Measurements from ENCODE around the gene ESPL1. TPM values are rescaled to one million over a fixed set of nuclear protein-coding genes. Genes with fewer than 3 reads are reported as not detected.

ESPL1 gene
- total and polyA plus RNA-seq, 2 of the 8 experiments (the other 6 are each of a cell fraction or from before 2014, with no cell fraction given), result 31.8 to 52.7 TPM

DNA sequence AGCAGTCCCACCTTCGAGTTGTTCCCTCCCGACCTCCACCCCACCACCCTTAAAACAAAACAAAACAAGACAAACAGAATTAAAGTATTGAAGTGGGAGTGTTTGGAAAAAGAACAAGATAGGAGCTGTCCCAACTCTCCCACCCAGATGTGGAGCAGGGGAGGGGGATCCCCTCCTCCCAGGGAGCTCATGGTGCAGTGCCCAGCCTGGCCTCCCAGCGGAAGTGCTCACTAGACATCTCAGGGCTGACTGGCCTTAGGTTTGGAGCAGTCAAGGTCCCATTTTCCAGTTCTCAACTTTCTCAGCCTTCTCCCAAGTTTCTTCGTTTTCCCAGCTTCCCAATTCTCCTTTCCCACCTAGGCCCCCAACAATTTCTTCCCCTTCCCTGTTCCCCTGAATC, 65.2 kb downstream of the ESPL1 start:
- H3K27ac ChIP-seq (ENCODE audit: low read depth, low read length), result no peak overlapping the region
- H2BK12ac ChIP-seq (ENCODE audit: low read depth, low read length), result no peak overlapping the region
- H2BK5ac ChIP-seq (ENCODE audit: low read depth, low read length), result no peak overlapping the region
- H2BK120ac ChIP-seq (replicated peaks; ENCODE audit: low read depth, low read length), result no peak overlapping the region
- H2BK20ac ChIP-seq (ENCODE audit: low read length), result no peak overlapping the region
- no peak overlapping the region for H3K56ac ChIP-seq (replicated peaks; ENCODE audit: insufficient read length, low read depth, low read length)
- no peaks in the 10 kb centered on the region for H3K9me3 ChIP-seq (ENCODE audit: insufficient read depth in 2 of 2, low read depth in 1 of 2, low read length in 1 of 2)
- TF ChIP-seq MAX (IDR thresholded peaks at IDR 0.05) (no peak), GTF2F1 (IDR thresholded peaks at IDR 0.05; ENCODE audit: borderline replicate concordance, low read depth, low read length) (no peak), TEAD4 (IDR thresholded peaks at IDR 0.05; ENCODE audit: low read depth, low read length) (no peak), RBBP5 (IDR thresholded peaks at IDR 0.05; ENCODE audit: borderline replicate concordance, low read depth, low read length) (no peak), MAFK (IDR thresholded peaks at IDR 0.05; ENCODE audit: low read depth, low read length) (no peak)
- TF ChIP-seq, protein P1, sequence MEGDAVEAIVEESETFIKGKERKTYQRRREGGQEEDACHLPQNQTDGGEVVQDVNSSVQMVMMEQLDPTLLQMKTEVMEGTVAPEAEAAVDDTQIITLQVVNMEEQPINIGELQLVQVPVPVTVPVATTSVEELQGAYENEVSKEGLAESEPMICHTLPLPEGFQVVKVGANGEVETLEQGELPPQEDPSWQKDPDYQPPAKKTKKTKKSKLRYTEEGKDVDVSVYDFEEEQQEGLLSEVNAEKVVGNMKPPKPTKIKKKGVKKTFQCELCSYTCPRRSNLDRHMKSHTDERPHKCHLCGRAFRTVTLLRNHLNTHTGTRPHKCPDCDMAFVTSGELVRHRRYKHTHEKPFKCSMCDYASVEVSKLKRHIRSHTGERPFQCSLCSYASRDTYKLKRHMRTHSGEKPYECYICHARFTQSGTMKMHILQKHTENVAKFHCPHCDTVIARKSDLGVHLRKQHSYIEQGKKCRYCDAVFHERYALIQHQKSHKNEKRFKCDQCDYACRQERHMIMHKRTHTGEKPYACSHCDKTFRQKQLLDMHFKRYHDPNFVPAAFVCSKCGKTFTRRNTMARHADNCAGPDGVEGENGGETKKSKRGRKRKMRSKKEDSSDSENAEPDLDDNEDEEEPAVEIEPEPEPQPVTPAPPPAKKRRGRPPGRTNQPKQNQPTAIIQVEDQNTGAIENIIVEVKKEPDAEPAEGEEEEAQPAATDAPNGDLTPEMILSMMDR (IDR thresholded peaks at IDR 0.05; ENCODE audit: control extremely low read depth in 1 of 3, insufficient read depth in 1 of 3, low read depth in 1 of 3, low read length in 3 of 3), result no peak
- no peaks in the 10 kb centered on the region for H3K79me2 ChIP-seq (ENCODE audit: control insufficient read depth in 1 of 2, insufficient read depth in 2 of 2, low read length in 2 of 2)
- H2AFZ ChIP-seq (ENCODE audit: low read length), result no peak overlapping the region
- peaks cover 0 to 17% (median 14%) of the 10 kb centered on the region in 4 experiments; a peak in 6 of 7 replicates for H3K27me3 ChIP-seq (replicated peaks in 1 of 4; ENCODE audit: control insufficient read depth in 3 of 4, extremely low read depth in 1 of 4, insufficient read depth in 3 of 4, low read length in 3 of 4)
- DNase-seq (ENCODE audit: low read depth in 1 of 2, low spot score in 2 of 2) (no peak), FAIRE-seq (no peak)
- no peak overlapping the region for H4K8ac ChIP-seq (ENCODE audit: extremely low read depth, insufficient read depth, low read length)
- H4K5ac ChIP-seq (ENCODE audit: insufficient read length, low read depth, low read length), result no peak overlapping the region
- no peaks in the 10 kb centered on the region for H4K20me1 ChIP-seq (replicated peaks in 1 of 2; ENCODE audit: control insufficient read depth in 1 of 2, insufficient read depth in 2 of 2, low read length in 2 of 2)
- H3K14ac ChIP-seq (ENCODE audit: insufficient read length), result no peak overlapping the region
- ChIA-PET POLR2A (ENCODE audit: partially characterized antibody) (interaction anchor here (1.0 to 1.8 kb wide), 4 partner anchors 12 to 84 kb away, joined by 3 to 8 read pairs (median 4); no protein-coding TSS in a partner anchor), CTCF (ENCODE audit: partially characterized antibody) (interaction anchor here (0.7 to 21.2 kb wide), 4 partner anchors 10 to 48 kb away, joined by 3 to 381 read pairs (median 7); partner anchors contain the start of gene AAAS)
- no peaks in the 10 kb centered on the region for H3K79me1 ChIP-seq (ENCODE audit: low read depth, low read length)
- no peak overlapping the region for H4K91ac ChIP-seq (replicated peaks; ENCODE audit: insufficient read length, low read length)
- H3K36me3 ChIP-seq (ENCODE audit: control insufficient read depth in 2 of 4, insufficient read depth in 4 of 4, low read length in 3 of 4), result no peaks in the 10 kb centered on the region
- no peak overlapping the region for H3K4me3 ChIP-seq (ENCODE audit: extremely low read depth in 1 of 4, insufficient read depth in 2 of 4, low read depth in 3 of 4, low read length in 4 of 4)
- WGBS, 2 experiments (ENCODE audit: extremely low coverage in 1 of 2, insufficient coverage in 1 of 2, insufficient read length in 1 of 2, insufficient replicate concordance in 2 of 2, low coverage in 1 of 2, low lambda C conversion rate in 2 of 2, missing lambda C conversion rate in 1 of 2), result 88% methylated on average over 4 of the region's 4 CpGs; no CpG with 5 or more reads in 1 of the 2 experiments
- H3K9ac ChIP-seq (replicated peaks in 1 of 4; ENCODE audit: extremely low read depth in 1 of 4, low read depth in 3 of 4, low read length in 3 of 4), result no peak overlapping the region
- no peak overlapping the region for H3K23ac ChIP-seq (ENCODE audit: insufficient read length)
- no peak overlapping the region for H3K18ac ChIP-seq (ENCODE audit: extremely low read depth, low read length)
- H3K4me1 ChIP-seq (replicated peaks in 1 of 4; ENCODE audit: control insufficient read depth in 3 of 4, insufficient read depth in 4 of 4, low read length in 3 of 4), result peaks cover 0 to 18% (median 2%) of the 10 kb centered on the region in 4 experiments; a peak in 5 of 7 replicates
- H3K4me2 ChIP-seq (ENCODE audit: insufficient read depth in 1 of 2, low read depth in 2 of 2, low read length in 2 of 2), result no peak overlapping the region
- no peak overlapping the region for H2BK15ac ChIP-seq (ENCODE audit: low read length)
- H3K23me2 ChIP-seq (ENCODE audit: low read depth, low read length), result 0 out of 2 replicates have a peak, but pooled peaks cover 4% of the 10 kb centered on the region
- no peak overlapping the region for H3K4ac ChIP-seq (replicated peaks; ENCODE audit: insufficient read length, low read depth, low read length)
- H2AK5ac ChIP-seq (ENCODE audit: low read depth, low read length), result no peak overlapping the region
